Esophagus muscularis mucosa (tissue), 4 donors: ENCODE measurements around the gene CXXC1. TPM values are rescaled to one million over a fixed set of nuclear protein-coding genes. Genes with fewer than 3 reads are reported as not detected.

ENCODE experiments used
- DNase-seq: peaks from one replicate; pipeline ENCODE4 v3.0.0-alpha.2; 2017; ENCODE audit errors: extremely low spot score
- H3K27ac ChIP-seq, 4 donors: fragments of 200-600 bp; sonication (generic); replicated peaks in 1 of 4; 1 replicate in 3 of 4; 2 replicates in 1 of 4; pipeline ENCODE4 v1.5.1; 2016 to 2019; ENCODE audit warnings: mild to moderate bottlenecking in 1 of 4
- H3K27me3 ChIP-seq, 4 donors: fragments of 200-600 bp; sonication (generic); one replicate each; pipeline versions ENCODE4 v1.5.1 to v1.6.0; 2016 to 2019
- H3K36me3 ChIP-seq, 4 donors: fragments of 200-600 bp; sonication (generic); one replicate each; pipeline ENCODE4 v1.5.1; 2016 to 2019
- H3K4me1 ChIP-seq, 4 donors: fragments of 200-600 bp; sonication (generic); one replicate each; pipeline ENCODE4 v1.5.1; 2016 to 2019
- H3K4me3 ChIP-seq, 4 donors: fragments of 200-600 bp; sonication (generic); 1 replicate in 2 of 4; 2 replicates in 2 of 4; pipeline ENCODE4 v1.5.1; 2016 to 2019; ENCODE audit warnings: mild to moderate bottlenecking in 4 of 4, moderate library complexity in 1 of 4
- H3K9me3 ChIP-seq, 4 donors: fragments of 200-600 bp; sonication (generic); 1 replicate in 3 of 4; 2 replicates in 1 of 4; pipeline ENCODE4 v1.5.1; 2016 to 2019
- EP300 ChIP-seq: sonication (generic); formaldehyde crosslinking; IDR thresholded peaks from one replicate; pipeline ENCODE4 v1.6.1; 2017; ENCODE audit warnings: antibody characterized with exemption
- POLR2A ChIP-seq: fragments of 450-650 bp; IDR thresholded peaks from one replicate; pipeline ENCODE4 v1.6.1; 2017; ENCODE audit warnings: antibody characterized with exemption, moderate library complexity, mild to moderate bottlenecking, low read depth
- POLR2AphosphoS5 ChIP-seq, 2 donors: sonication (generic); formaldehyde crosslinking; IDR thresholded peaks; one replicate each; pipeline ENCODE4 v1.6.1; 2017; ENCODE audit warnings: antibody characterized with exemption in 2 of 2
- WGBS: methylation state at CpG from one replicate; pipeline ENCODE4 v1.1.5; 2018; 5-methylcytosine and 5-hydroxymethylcytosine counted together
- intact Hi-C: fragments of 100-400 bp; cut with DNase I; formaldehyde crosslinking; loops from one replicate; pipeline ENCODE4 v1.15.1; 2023
- total RNA-seq, 4 donors: library from RNA; depleted of rRNA; stranded (reverse); fragments of >200 nt; gene quantifications; one replicate each; pipeline versions ENCODE4 v1.1.0 to v1.2.1, GENCODE V29; 2016
- TF ChIP-seq, protein P1 (sequence below), 3 experiments: fragments of 200-600 bp in 2 of 3; fragments of 450-650 bp in 1 of 3; sonication (generic) in 2 of 3; IDR thresholded peaks; one replicate each; pipeline ENCODE4 v1.5.1; 2017 to 2019; ENCODE audit warnings: antibody characterized with exemption in 3 of 3, mild to moderate bottlenecking in 2 of 3, moderate library complexity in 1 of 3

Gene CXXC1
- total RNA-seq, 4 donors from 2014 or later: 38.6 to 58.1 (median 49.2) TPM

DNA sequence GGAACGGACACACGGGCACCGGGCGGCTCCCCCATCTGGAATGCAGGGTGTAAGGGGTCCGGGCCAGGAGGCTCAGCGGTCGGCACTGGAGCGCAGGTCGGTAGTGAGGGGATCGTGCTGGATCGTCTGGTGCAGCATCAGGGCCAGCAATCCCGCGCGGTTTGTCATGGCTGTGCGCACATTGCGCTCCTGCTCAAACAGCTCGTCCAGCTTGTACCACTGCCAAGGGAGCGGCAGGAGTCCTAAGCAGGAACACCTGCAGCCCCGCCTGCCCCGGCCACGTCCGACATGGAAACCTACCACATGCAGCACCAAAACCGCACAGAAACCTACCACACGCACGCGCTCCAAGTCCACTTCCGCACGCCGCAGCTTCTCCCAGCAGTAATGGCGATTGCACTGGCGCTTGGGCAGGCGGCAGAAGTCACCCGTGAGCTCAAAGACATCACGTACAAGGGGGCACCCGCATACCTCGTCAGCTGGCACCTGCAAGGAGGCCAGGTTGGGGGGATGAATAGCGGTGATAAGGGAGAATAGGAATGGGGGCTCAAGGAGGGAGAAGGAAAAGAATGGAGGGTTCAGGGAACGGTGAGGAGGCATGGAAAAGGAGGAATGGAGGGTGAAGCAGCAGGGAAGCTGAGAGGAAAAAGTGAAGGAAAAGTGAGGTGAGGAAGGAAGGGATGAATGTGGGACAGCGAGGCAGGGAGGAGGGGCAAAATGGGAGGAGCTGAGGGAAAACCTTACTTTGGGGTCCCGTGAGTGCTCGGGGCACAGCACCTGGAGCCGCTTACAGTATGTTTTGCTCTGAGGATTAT lies 4.8 kb downstream of the CXXC1 start:
- H3K4me1 ChIP-seq: peaks cover 28 to 50% (median 43%) of the 10 kb centered on the region in 4 donors
- H3K27me3 ChIP-seq: no peaks in the 10 kb centered on the region
- no peaks in the 10 kb centered on the region for H3K9me3 ChIP-seq
- H3K36me3 ChIP-seq: peaks cover 8 to 58% (median 47%) of the 10 kb centered on the region in 4 donors
- intact Hi-C loops: loop anchor here (10.0 kb wide), 4 partner anchors 468 to 912 kb away; partner anchors contain the start of genes ACAA2, ME2, MEX3C and RPL17
- peak overlapping the region in 2 of 4 donors; percentile 93 to 97 for H3K27ac ChIP-seq
- WGBS: 92% methylated on average over 29 of the region's 42 CpGs
- H3K4me3 ChIP-seq: peak overlapping the region in 2 of 4 donors; percentile 94
- TF ChIP-seq, protein P1, sequence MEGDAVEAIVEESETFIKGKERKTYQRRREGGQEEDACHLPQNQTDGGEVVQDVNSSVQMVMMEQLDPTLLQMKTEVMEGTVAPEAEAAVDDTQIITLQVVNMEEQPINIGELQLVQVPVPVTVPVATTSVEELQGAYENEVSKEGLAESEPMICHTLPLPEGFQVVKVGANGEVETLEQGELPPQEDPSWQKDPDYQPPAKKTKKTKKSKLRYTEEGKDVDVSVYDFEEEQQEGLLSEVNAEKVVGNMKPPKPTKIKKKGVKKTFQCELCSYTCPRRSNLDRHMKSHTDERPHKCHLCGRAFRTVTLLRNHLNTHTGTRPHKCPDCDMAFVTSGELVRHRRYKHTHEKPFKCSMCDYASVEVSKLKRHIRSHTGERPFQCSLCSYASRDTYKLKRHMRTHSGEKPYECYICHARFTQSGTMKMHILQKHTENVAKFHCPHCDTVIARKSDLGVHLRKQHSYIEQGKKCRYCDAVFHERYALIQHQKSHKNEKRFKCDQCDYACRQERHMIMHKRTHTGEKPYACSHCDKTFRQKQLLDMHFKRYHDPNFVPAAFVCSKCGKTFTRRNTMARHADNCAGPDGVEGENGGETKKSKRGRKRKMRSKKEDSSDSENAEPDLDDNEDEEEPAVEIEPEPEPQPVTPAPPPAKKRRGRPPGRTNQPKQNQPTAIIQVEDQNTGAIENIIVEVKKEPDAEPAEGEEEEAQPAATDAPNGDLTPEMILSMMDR (IDR thresholded peaks at IDR 0.05): no peak
- no peak for TF ChIP-seq POLR2AphosphoS5 (IDR thresholded peaks at IDR 0.05)
- no peak for TF ChIP-seq EP300
- TF ChIP-seq POLR2A: no peak
- DNase-seq: no peak

DNA sequence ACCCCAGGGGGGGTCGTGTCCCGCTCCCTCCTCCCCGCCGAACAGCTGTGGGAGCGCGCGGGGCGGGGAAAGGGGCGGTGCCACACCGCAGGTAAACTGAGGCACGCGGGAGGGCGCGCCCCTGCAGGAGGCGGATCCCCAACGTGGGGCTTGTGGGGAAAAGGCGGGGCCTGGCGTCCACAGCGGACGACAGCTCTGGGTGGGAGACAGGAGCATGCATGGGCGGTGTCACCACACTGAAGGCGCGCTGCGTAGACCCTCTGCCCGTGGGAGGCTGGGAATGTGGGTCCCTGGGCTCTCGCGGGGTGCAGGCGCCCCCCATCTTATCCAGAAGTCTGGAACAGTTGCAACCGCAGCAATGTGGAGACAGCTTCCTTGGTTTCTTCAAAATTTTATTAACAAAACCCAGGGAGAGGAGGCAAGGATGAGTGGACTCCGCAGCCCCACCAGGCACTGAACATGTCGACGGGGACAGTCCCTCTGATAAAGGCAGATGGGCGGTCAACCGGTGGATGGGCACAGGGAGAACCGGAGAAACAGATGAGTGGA lies 5.4 kb downstream of the CXXC1 start:
- 67% methylated on average over 18 of the region's 35 CpGs for WGBS
- H3K36me3 ChIP-seq: peaks cover 8 to 65% (median 51%) of the 10 kb centered on the region in 4 donors
- intact Hi-C loops: loop anchor here (10.0 kb wide), 4 partner anchors 467 to 913 kb away; partner anchors contain the start of genes ACAA2, ME2, MEX3C and RPL17

DNA sequence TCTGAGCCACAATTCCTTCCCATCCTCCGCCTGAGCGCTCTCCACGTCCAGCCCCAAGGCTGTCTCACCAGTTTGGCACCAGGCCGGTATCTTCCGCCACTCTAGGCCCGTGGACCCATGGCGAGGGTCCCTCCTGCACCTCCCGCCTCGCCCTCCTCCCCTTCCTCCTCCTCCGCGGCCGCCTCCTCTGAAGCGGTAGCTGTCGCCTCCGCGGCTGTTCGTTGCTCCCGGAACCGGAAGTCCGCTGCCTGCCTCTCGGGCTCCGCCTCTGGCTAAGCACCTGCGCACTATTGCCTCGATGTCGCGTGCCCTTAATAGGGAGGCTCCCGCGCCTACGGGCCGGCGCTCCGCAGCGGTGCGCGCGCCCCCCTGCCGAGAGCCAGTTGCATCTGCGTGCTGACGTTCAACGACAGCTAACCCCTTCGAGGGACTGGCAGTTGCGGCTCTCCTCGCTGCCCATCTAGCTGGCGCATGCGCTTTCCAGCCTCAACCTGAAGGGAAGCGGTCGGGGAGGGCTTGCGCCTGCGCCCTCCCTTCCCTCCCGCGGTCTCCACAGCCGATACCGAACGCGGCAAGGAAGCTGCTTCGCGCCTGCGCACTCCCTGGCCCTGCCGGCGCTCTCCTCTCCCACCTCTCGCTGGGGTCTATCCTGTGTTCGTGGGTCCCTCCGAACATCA lies 6.1 kb downstream of the CXXC1 start, which contains the start of gene MBD1:
MBD1 (minus strand) TSS at position 229 of the 677 bp plus-strand sequence. CDS start 1,531 bp downstream, outside the sequence.
- intact Hi-C loops: loop anchor here (10.0 kb wide), 4 partner anchors 467 to 913 kb away; partner anchors contain the start of genes ACAA2, ME2, MEX3C and RPL17
- peaks cover 13 to 71% (median 57%) of the 10 kb centered on the region in 4 donors for H3K36me3 ChIP-seq

More for the DNA sequence above, 5.4 kb downstream of the CXXC1 start:
- H3K4me3 ChIP-seq: peak overlapping the region; percentile 91 to 94 (median 94)
- DNase-seq: no peak
- no peaks in the 10 kb centered on the region for H3K9me3 ChIP-seq
- H3K27me3 ChIP-seq: no peaks in the 10 kb centered on the region
- TF ChIP-seq EP300 (no peak), POLR2A (no peak), POLR2AphosphoS5 (IDR thresholded peaks at IDR 0.05) (no peak)
- TF ChIP-seq, protein P1 (IDR thresholded peaks at IDR 0.05): no peak
- peaks cover 28 to 48% (median 42%) of the 10 kb centered on the region in 4 donors for H3K4me1 ChIP-seq
- H3K27ac ChIP-seq: peak overlapping the region; percentile 93 to 97 (median 94)

More for the DNA sequence above, 6.1 kb downstream of the CXXC1 start, which contains the start of gene MBD1:
- H3K4me3 ChIP-seq: peak within 1 kb of the TSS; percentile 91 to 94 (median 94)
- peaks cover 28 to 42% (median 36%) of the 10 kb centered on the region in 4 donors for H3K4me1 ChIP-seq
- H3K27me3 ChIP-seq: no peaks in the 10 kb centered on the region
- peak within 1 kb of the TSS; percentile 93 to 97 (median 94) for H3K27ac ChIP-seq
- DNase-seq: peak; percentile 98
- no peaks in the 10 kb centered on the region for H3K9me3 ChIP-seq
- peak; percentile 97 to 98 for TF ChIP-seq POLR2AphosphoS5 (IDR thresholded peaks at IDR 0.05)
- TF ChIP-seq EP300: no peak
- TF ChIP-seq, protein P1 (IDR thresholded peaks at IDR 0.05): peak in 2 of 3 experiments; percentile 14 to 33
- TF ChIP-seq POLR2A: peak; percentile 61
- WGBS: 0% methylated on average over 22 of the region's 63 CpGs
